Measurements from ENCODE around the gene KY.

DNA sequence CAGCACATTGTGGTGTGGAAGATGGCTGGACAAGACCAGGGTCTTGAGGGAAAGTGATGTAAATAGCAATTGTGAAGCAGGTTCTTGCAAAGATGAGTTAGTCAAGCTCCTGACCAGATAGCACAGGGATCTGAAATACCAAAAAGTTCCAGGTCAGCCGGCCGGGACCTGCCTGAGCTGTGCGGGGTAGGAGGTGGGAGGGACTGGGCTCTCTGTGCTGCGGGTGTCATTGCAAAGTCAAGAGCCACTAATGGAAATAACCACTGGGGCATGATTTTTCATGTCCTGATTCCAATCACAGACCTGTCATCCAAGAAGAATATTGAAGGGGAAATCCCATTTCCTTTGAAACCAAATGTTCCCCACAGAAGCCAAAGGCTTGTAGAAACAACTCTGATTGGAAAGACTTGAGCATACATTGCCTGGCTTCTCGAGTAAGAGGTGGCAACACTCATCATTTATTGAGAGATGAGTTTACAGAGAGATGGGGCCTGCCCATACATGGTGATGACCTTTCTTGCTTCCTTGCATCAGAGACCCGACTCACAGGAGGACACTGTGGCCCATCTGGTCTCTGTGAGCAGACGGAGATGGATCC is 44.2 kb upstream of the KY start:
- TF ChIP-seq, protein P1, sequence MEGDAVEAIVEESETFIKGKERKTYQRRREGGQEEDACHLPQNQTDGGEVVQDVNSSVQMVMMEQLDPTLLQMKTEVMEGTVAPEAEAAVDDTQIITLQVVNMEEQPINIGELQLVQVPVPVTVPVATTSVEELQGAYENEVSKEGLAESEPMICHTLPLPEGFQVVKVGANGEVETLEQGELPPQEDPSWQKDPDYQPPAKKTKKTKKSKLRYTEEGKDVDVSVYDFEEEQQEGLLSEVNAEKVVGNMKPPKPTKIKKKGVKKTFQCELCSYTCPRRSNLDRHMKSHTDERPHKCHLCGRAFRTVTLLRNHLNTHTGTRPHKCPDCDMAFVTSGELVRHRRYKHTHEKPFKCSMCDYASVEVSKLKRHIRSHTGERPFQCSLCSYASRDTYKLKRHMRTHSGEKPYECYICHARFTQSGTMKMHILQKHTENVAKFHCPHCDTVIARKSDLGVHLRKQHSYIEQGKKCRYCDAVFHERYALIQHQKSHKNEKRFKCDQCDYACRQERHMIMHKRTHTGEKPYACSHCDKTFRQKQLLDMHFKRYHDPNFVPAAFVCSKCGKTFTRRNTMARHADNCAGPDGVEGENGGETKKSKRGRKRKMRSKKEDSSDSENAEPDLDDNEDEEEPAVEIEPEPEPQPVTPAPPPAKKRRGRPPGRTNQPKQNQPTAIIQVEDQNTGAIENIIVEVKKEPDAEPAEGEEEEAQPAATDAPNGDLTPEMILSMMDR (IDR thresholded peaks at IDR 0.05) = no peak
- TF ChIP-seq POLR2AphosphoS5 (IDR thresholded peaks at IDR 0.05; ENCODE audit: insufficient read depth in 1 of 2, low read depth in 1 of 2) = no peak
- no peak for TF ChIP-seq POLR2A (IDR thresholded peaks at IDR 0.05)

All from vagina (tissue), 2 donors.